Measurements from ENCODE around the gene FAM234B. TPM values are rescaled to one million over a fixed set of nuclear protein-coding genes. Genes with fewer than 3 reads are reported as not detected.

The FAM234B gene
- total RNA-seq, 4 donors from 2014 or later = 1.8 to 3.5 (median 2.5) TPM

DNA sequence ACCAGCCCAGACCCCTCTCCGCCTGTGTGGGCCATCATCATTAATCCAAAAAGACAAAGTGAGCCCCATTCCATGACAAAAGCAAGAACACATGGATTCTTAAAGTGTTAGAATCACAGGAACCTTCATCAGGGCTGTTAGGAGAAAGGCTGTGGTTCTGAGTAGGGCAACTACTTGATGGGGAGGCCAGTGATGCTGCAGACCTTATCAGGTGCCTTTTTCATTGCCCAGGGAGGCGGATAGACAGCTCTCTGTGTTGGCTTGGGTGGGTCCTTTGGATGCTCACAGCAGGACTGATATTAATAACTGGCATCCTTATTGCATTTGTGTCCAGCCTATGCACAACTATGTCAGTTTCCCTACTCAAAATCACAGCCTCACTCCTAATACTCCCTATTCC is 46.4 kb upstream of the FAM234B start:
- no peaks in the 10 kb centered on the region for H3K27me3 ChIP-seq
- no peak overlapping the region for H3K27ac ChIP-seq
- peaks cover 15 to 19% of the 10 kb centered on the region in 2 donors for H3K4me1 ChIP-seq
- H3K36me3 ChIP-seq = no peaks in the 10 kb centered on the region
- in situ Hi-C loops (cut with MboI; ENCODE audit: low sequenced_read_pairs in 4 of 4) = loop anchor here in 3 of 4 donors (10.0 to 25.0 kb wide), 3 partner anchors 83 to 210 kb away; partner anchors contain the start of genes APOLD1 (in 1 of the 3) and DDX47 (in 1 of the 3)
- no peak for ATAC-seq
- no peak for DNase-seq
- intact Hi-C loops (cut with DNase I; ENCODE audit: low total_unique reads) = no loop called here
- TF ChIP-seq, protein P1, sequence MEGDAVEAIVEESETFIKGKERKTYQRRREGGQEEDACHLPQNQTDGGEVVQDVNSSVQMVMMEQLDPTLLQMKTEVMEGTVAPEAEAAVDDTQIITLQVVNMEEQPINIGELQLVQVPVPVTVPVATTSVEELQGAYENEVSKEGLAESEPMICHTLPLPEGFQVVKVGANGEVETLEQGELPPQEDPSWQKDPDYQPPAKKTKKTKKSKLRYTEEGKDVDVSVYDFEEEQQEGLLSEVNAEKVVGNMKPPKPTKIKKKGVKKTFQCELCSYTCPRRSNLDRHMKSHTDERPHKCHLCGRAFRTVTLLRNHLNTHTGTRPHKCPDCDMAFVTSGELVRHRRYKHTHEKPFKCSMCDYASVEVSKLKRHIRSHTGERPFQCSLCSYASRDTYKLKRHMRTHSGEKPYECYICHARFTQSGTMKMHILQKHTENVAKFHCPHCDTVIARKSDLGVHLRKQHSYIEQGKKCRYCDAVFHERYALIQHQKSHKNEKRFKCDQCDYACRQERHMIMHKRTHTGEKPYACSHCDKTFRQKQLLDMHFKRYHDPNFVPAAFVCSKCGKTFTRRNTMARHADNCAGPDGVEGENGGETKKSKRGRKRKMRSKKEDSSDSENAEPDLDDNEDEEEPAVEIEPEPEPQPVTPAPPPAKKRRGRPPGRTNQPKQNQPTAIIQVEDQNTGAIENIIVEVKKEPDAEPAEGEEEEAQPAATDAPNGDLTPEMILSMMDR (IDR thresholded peaks at IDR 0.05 in 4 of 5, conservative IDR thresholded peaks at IDR 0.05 in 1 of 5) = no peak
- no peak for TF ChIP-seq POLR2A (IDR thresholded peaks at IDR 0.05)
- H3K4me3 ChIP-seq = no peak overlapping the region
- H3K9me3 ChIP-seq = no peaks in the 10 kb centered on the region

DNA sequence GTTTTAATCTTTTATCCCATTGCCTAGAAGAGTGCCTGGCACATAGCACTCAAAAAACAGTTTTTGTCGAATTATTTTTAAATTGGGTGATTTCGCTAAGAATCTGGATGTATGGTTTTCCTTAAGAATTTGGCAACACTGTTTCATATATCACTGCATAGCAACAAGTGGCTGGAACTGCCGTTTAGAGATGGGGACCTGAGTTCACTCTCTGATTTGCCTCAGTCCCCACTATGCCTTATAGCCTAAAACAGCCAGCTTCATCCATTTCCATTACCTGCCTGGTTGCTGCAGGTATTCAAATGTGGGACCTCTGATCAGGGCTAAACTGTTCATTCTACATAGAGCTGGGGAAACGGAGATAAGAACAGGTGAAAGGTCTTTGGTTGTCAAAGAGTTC is 45.9 kb upstream of the FAM234B start:
- Histone ChIP-seq H3K27ac (no peak overlapping the region), H3K9me3 (no peaks in the 10 kb centered on the region), H3K27me3 (no peaks in the 10 kb centered on the region), H3K4me3 (no peak overlapping the region), H3K36me3 (no peaks in the 10 kb centered on the region), H3K4me1 (peaks cover 15 to 18% of the 10 kb centered on the region in 2 donors)
- in situ Hi-C loops (cut with MboI; ENCODE audit: low sequenced_read_pairs in 4 of 4) = loop anchor here in 3 of 4 donors (10.0 to 25.0 kb wide), 3 partner anchors 83 to 211 kb away; partner anchors contain the start of genes APOLD1 (in 1 of the 3) and DDX47 (in 1 of the 3)
- ATAC-seq (no peak), DNase-seq (no peak)
- TF ChIP-seq, protein P1 (IDR thresholded peaks at IDR 0.05 in 4 of 5, conservative IDR thresholded peaks at IDR 0.05 in 1 of 5) = no peak
- no peak for TF ChIP-seq POLR2A (IDR thresholded peaks at IDR 0.05)
- intact Hi-C loops (cut with DNase I; ENCODE audit: low total_unique reads) = no loop called here

DNA sequence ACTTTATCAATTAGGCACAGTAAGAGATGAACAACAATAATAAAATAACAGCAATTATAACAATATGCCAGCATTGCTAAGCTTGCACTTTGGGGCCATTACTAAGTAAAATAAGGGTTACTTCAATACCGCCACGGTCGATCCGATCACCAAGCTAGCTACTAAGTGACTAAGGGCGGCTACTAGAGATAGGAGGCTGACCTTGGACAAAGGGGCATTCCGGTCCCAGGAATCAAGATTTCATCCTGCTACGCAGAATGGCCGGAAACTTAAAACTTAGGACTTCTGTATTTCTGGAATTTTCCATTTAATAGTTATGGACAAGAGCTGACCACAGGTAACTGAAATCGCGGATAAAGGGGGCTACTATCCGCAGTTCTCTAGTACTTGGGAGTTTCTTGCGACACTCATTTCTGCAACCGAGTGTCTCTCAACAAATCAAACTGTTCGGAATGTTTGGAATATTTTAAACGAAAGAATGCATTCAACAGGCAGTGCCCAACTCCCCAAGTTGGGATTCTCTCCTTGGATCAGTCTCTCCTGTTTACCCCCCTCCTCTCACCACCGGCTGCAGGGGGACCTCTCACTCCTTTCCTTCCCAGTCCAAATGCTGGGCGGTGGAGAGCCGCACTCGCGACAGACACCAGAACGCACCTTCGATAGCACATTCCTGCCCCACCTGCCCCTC is 44.8 kb upstream of the FAM234B start:
- ATAC-seq (peak; percentile 12 to 21), DNase-seq (no peak)
- in situ Hi-C loops (cut with MboI; ENCODE audit: low sequenced_read_pairs in 4 of 4) = loop anchor here in 3 of 4 donors (10.0 to 25.0 kb wide), 3 partner anchors 85 to 212 kb away; partner anchors contain the start of genes APOLD1 (in 1 of the 3) and DDX47 (in 1 of the 3)

DNA sequence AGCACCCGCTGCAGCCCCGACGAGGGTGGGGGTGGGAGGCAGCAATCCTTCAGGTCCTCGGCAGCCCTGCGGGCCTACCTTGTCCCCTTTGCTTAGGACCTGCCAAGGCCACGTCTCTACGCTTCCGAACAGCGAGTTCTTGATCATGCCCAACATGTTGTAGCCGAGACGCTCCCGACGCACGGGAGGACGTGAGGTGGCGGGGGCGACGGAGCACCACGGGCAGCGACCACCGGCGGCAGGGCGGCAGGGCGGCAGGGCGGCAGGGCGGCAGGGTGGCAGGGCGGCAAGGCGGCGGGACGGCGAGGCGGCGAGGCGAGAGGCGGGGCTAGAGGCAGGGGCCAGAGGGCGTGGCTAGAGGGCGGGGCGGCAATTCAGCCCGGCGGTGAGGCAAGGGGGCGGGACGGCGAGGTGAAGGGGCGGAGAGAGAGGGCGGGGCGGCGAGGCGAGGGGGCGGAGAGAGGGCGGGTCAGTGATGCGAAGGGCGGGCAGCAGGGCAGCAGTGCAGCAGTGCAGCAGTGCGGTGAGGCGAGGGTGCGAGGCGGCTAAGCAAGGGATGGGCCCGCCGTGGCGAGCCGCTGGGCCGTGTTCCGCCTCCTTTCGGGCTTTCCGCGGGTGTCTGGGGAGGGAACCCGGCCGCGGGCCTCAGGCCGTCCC is 44.1 kb upstream of the FAM234B start, which contains the start of gene HEBP1:
Gene HEBP1 (minus strand): TSS at position 307 of the 657 bp plus-strand sequence. CDS start 151 bp downstream, at position 156.
- H3K27ac ChIP-seq = peak within 1 kb of the TSS; percentile 80 to 91 (median 82)
- no peaks in the 10 kb centered on the region for H3K27me3 ChIP-seq
- TF ChIP-seq, protein P1 (IDR thresholded peaks at IDR 0.05 in 4 of 5, conservative IDR thresholded peaks at IDR 0.05 in 1 of 5) = no peak
- peak; percentile 79 to 84 for TF ChIP-seq POLR2A (IDR thresholded peaks at IDR 0.05)
- H3K9me3 ChIP-seq = no peaks in the 10 kb centered on the region
- H3K4me1 ChIP-seq = peaks cover 15 to 18% of the 10 kb centered on the region in 2 donors
- ATAC-seq = peak; percentile 94 to 95
- H3K36me3 ChIP-seq = no peaks in the 10 kb centered on the region
- peak within 1 kb of the TSS; percentile 67 to 89 (median 82) for H3K4me3 ChIP-seq
- in situ Hi-C loops (cut with MboI; ENCODE audit: low sequenced_read_pairs in 4 of 4) = loop anchor here in 3 of 4 donors (10.0 to 25.0 kb wide), 3 partner anchors 85 to 213 kb away; partner anchors contain the start of genes APOLD1 (in 1 of the 3) and DDX47 (in 1 of the 3)
- intact Hi-C loops (cut with DNase I; ENCODE audit: low total_unique reads) = loop anchor here (1.0 to 5.0 kb wide), 3 partner anchors 44 to 273 kb away; partner anchors contain the start of genes DDX47 and FAM234B
- peak; percentile 90 to 91 for DNase-seq

More for the DNA sequence above, 44.8 kb upstream of the FAM234B start:
- intact Hi-C loops (cut with DNase I; ENCODE audit: low total_unique reads) = no loop called here
- no peaks in the 10 kb centered on the region for H3K36me3 ChIP-seq
- peak overlapping the region; percentile 60 to 89 (median 82) for H3K4me3 ChIP-seq
- no peak for TF ChIP-seq POLR2A (IDR thresholded peaks at IDR 0.05)
- TF ChIP-seq, protein P1 (IDR thresholded peaks at IDR 0.05 in 4 of 5, conservative IDR thresholded peaks at IDR 0.05 in 1 of 5) = no peak
- H3K9me3 ChIP-seq = no peaks in the 10 kb centered on the region
- peaks cover 15 to 18% of the 10 kb centered on the region in 2 donors for H3K4me1 ChIP-seq
- peak overlapping the region; percentile 47 to 80 (median 74) for H3K27ac ChIP-seq
- H3K27me3 ChIP-seq = no peaks in the 10 kb centered on the region
